Vagina (tissue), 2 donors: ENCODE data around the gene AK6. TPM values are rescaled to one million over a fixed set of nuclear protein-coding genes. Genes with fewer than 3 reads are reported as not detected.
"Not testable (repeated sequence)": the region's sequence is repeated elsewhere in the genome, so short reads cannot be mapped to it uniquely, and the experiment has no call there.

Experiments
- DNase-seq, 2 donors: peaks; one replicate each; pipeline ENCODE4 v3.0.0-alpha.2; 2017; ENCODE audit errors: extremely low spot score in 2 of 2
- H3K27ac ChIP-seq: fragments of 200-600 bp; sonication (generic); one replicate; pipeline ENCODE4 v1.5.1; 2019
- H3K27me3 ChIP-seq: fragments of 200-600 bp; sonication (generic); one replicate; pipeline ENCODE4 v1.5.1; 2019
- H3K36me3 ChIP-seq, 2 donors: fragments of 200-600 bp; sonication (generic); one replicate each; pipeline ENCODE4 v1.5.1; 2017 to 2019
- H3K4me1 ChIP-seq: fragments of 200-600 bp; sonication (generic); one replicate; pipeline ENCODE4 v1.5.1; 2019
- H3K4me3 ChIP-seq, 2 donors: fragments of 200-600 bp; sonication (generic); 1 replicate in 1 of 2; 2 replicates in 1 of 2; pipeline ENCODE4 v1.5.1; 2016 to 2019
- H3K9me3 ChIP-seq: fragments of 200-600 bp; sonication (generic); one replicate; pipeline ENCODE4 v1.5.1; 2019
- CTCF ChIP-seq, 3 experiments: fragments of 450-650 bp in 2 of 3; fragments of 200-600 bp in 1 of 3; sonication (generic) in 1 of 3; IDR thresholded peaks; one replicate each; pipeline ENCODE4 v1.5.1; 2017 to 2019; ENCODE audit warnings: antibody characterized with exemption in 3 of 3, mild to moderate bottlenecking in 2 of 3, moderate library complexity in 2 of 3
- POLR2A ChIP-seq, 2 donors: fragments of 450-650 bp; IDR thresholded peaks; one replicate each; pipeline ENCODE4 v1.6.1; 2017; ENCODE audit warnings: antibody characterized with exemption in 2 of 2, mild to moderate bottlenecking in 2 of 2, moderate library complexity in 2 of 2
- POLR2AphosphoS5 ChIP-seq, 2 donors: sonication (generic); formaldehyde crosslinking; IDR thresholded peaks; one replicate each; pipeline ENCODE4 v1.9.0; 2017; ENCODE audit warnings: antibody characterized with exemption in 2 of 2, mild to moderate bottlenecking in 2 of 2, low read depth in 1 of 2; ENCODE audit not compliant: insufficient read depth in 1 of 2
- intact Hi-C: fragments of 100-400 bp; cut with DNase I; formaldehyde crosslinking; loops from one replicate; pipeline ENCODE4 v1.15.1; 2023
- total RNA-seq: library from RNA; depleted of rRNA; stranded (reverse); fragments of >200 nt; gene quantifications from one replicate; pipeline ENCODE4 v1.2.3, GENCODE V29; 2016

AK6 gene
- total RNA-seq, 1 donor from 2014 or later = 17.4 TPM

GRCh38 chr5:69372394-69372793, 3.1 kb upstream of the AK6 start:
- H3K4me3 ChIP-seq = no peak overlapping the region
- DNase-seq = no peak
- H3K36me3 ChIP-seq = peaks cover 0 to 14% of the 10 kb centered on the region in 2 donors
- H3K4me1 ChIP-seq = peaks cover 29% of the 10 kb centered on the region
- TF ChIP-seq CTCF (IDR thresholded peaks at IDR 0.05) (no peak), POLR2A (IDR thresholded peaks at IDR 0.05) (no peak)
- intact Hi-C loops = no loop called here
- H3K9me3 ChIP-seq = no peaks in the 10 kb centered on the region
- H3K27ac ChIP-seq = no peak overlapping the region
- H3K27me3 ChIP-seq = no peaks in the 10 kb centered on the region

DNA sequence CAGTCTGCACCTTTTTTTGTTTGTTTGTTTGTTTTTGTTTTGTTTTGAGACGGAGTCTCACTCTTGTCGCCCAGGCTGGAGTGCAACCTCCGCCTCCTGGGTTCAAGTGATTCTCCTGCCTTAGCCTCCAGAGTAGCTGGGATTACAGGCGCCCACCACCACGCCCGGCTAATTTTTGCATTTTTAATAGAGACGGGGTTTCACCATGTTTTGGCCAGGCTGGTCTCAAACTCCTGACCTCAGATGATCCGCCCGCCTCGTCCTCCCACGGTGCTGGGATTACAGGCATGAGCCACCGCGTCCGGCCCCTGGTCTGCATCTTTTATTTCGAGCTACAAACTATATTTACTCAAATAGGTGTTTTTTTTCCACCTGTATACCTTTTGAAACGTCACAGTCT, 1.0 kb upstream of the AK6 start:
- peaks cover 29% of the 10 kb centered on the region for H3K4me1 ChIP-seq
- peak overlapping the region; percentile 91 for H3K27ac ChIP-seq

DNA sequence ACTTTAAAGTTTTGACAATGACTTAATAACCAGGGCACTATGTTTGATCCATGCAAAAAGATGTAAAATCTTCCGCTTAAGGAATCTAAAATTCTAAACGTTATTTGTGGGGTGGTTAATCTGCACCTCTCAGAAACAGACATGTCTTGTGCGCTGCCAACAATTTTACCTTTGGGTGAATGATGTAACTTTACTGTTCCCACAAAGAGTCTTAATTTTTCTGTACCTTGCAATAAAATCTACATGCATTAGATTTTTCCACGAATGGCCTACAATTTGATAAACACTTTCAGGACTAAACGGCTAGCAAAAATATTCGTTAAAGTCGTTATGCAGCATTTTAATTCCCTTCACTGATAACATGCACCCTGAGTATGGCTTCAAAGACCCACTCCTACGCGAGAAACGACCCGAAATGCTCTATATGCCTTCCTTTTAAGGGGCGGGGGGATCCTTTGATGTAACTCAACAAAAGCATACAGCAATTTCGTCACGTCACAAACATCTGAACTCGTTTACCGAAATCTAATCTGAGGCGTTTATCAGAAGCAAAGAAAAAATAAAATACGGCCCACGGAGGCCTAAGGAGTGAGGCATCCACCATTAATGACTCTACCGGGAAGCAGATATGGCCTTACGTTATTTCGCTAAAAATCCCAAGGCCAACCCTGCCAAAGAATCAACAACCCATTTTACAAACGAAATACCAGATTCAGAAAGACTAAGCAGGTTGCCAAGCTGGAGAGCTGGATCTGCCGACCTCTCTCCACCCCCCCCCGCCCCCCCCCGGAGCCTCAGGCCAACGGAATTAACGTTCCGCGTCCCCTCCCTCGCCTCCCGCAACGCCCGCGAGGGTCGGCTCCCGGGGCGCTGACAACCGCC, 621 bp downstream of the AK6 start:
- H3K27me3 ChIP-seq = no peaks in the 10 kb centered on the region

More for the DNA sequence above, 1.0 kb upstream of the AK6 start:
- Histone ChIP-seq H3K36me3 (peaks cover 0 to 20% of the 10 kb centered on the region in 2 donors), H3K4me3 (peak overlapping the region; percentile 73 to 77)
- H3K9me3 ChIP-seq, intact Hi-C loops, H3K27me3 ChIP-seq, DNase-seq: not testable (repeated sequence)

GRCh38 chr5:69367697-69368279, 1.5 kb downstream of the AK6 start:
- DNase-seq = no peak
- Histone ChIP-seq H3K4me1 (peaks cover 28% of the 10 kb centered on the region), H3K4me3 (peak overlapping the region in 1 of 2 donors; percentile 73), H3K36me3 (peaks cover 0 to 21% of the 10 kb centered on the region in 2 donors), H3K27me3 (no peaks in the 10 kb centered on the region), H3K9me3 (no peaks in the 10 kb centered on the region), H3K27ac (no peak overlapping the region)
- no peak for TF ChIP-seq POLR2A (IDR thresholded peaks at IDR 0.05)
- no peak for TF ChIP-seq CTCF (IDR thresholded peaks at IDR 0.05)
- TF ChIP-seq POLR2AphosphoS5 (IDR thresholded peaks at IDR 0.05; ENCODE audit: insufficient read depth in 1 of 2, low read depth in 1 of 2) = no peak
- intact Hi-C loops = no loop called here

More for the DNA sequence above, 621 bp downstream of the AK6 start:
- intact Hi-C loops = no loop called here
- H3K4me3 ChIP-seq = peak overlapping the region; percentile 73 to 77
- no peaks in the 10 kb centered on the region for H3K9me3 ChIP-seq
- TF ChIP-seq POLR2A (IDR thresholded peaks at IDR 0.05) = no peak
- no peak for TF ChIP-seq CTCF (IDR thresholded peaks at IDR 0.05)
- no peak for TF ChIP-seq POLR2AphosphoS5 (IDR thresholded peaks at IDR 0.05; ENCODE audit: insufficient read depth in 1 of 2, low read depth in 1 of 2)
- peaks cover 0 to 21% of the 10 kb centered on the region in 2 donors for H3K36me3 ChIP-seq
- peak overlapping the region; percentile 91 for H3K27ac ChIP-seq
- DNase-seq = no peak
- H3K4me1 ChIP-seq = peaks cover 29% of the 10 kb centered on the region

GRCh38 chr5:69364850-69365249, 4.5 kb downstream of the AK6 start:
- no peaks in the 10 kb centered on the region for H3K9me3 ChIP-seq
- H3K27ac ChIP-seq = no peak overlapping the region
- no peak overlapping the region for H3K4me3 ChIP-seq
- intact Hi-C loops = no loop called here
- DNase-seq = no peak
- TF ChIP-seq CTCF (IDR thresholded peaks at IDR 0.05) (no peak), POLR2A (IDR thresholded peaks at IDR 0.05) (no peak), POLR2AphosphoS5 (IDR thresholded peaks at IDR 0.05; ENCODE audit: insufficient read depth in 1 of 2, low read depth in 1 of 2) (no peak)
- no peaks in the 10 kb centered on the region for H3K27me3 ChIP-seq
- H3K36me3 ChIP-seq = peaks cover 0 to 21% of the 10 kb centered on the region in 2 donors
- H3K4me1 ChIP-seq = peaks cover 11% of the 10 kb centered on the region
